Liver (tissue), 9 donors: Measurements from ENCODE around the gene CTSV. TPM values are rescaled to one million over a fixed set of nuclear protein-coding genes. Genes with fewer than 3 reads are reported as not detected.

Experiments used
- DNase-seq: peaks from one replicate; pipeline ENCODE4 v3.0.0-alpha.2; 2017; ENCODE audit warnings: low spot score
- H3K27ac ChIP-seq, 2 donors: one replicate each; pipeline ENCODE4 v1.7.0; 2013; ENCODE audit warnings: inconsistent platforms in 2 of 2, low read length in 2 of 2, control low read depth in 1 of 2, low read depth in 1 of 2, mild to moderate bottlenecking in 1 of 2
- H3K27me3 ChIP-seq, 4 donors: one replicate each; pipeline versions ENCODE4 v1.6.1 to v1.7.0; 2013; ENCODE audit warnings: low read length in 3 of 4, inconsistent platforms in 1 of 4, mild to moderate bottlenecking in 1 of 4, moderate library complexity in 1 of 4; ENCODE audit not compliant: control insufficient read depth in 4 of 4, insufficient read depth in 4 of 4
- H3K36me3 ChIP-seq, 4 donors: one replicate each; pipeline versions ENCODE4 v1.6.1 to v1.7.0; 2013; ENCODE audit warnings: low read length in 3 of 4, mild to moderate bottlenecking in 3 of 4, low read depth in 1 of 4, moderate library complexity in 1 of 4; ENCODE audit not compliant: control insufficient read depth in 4 of 4, insufficient read depth in 3 of 4
- H3K4me1 ChIP-seq, 4 donors: one replicate each; pipeline versions ENCODE4 v1.6.1 to v1.7.0; 2013; ENCODE audit warnings: low read length in 3 of 4, mild to moderate bottlenecking in 3 of 4, moderate library complexity in 1 of 4; ENCODE audit not compliant: control insufficient read depth in 4 of 4, insufficient read depth in 4 of 4
- H3K4me3 ChIP-seq, 3 donors: one replicate each; pipeline versions ENCODE4 v1.6.1 to v1.7.0; 2013; ENCODE audit warnings: low read length in 3 of 3, control low read depth in 1 of 3, low read depth in 1 of 3, mild to moderate bottlenecking in 1 of 3
- H3K9ac ChIP-seq, 2 donors: one replicate each; pipeline ENCODE4 v1.7.0; 2013; ENCODE audit warnings: low read length in 2 of 2, mild to moderate bottlenecking in 2 of 2, moderate library complexity in 2 of 2, control low read depth in 1 of 2, low read depth in 1 of 2
- H3K9me3 ChIP-seq, 4 donors: one replicate each; pipeline versions ENCODE4 v1.6.1 to v1.7.0; 2013; ENCODE audit warnings: low read length in 3 of 4; ENCODE audit not compliant: control insufficient read depth in 4 of 4
- ATF3 ChIP-seq: IDR thresholded peaks from 2 replicates; pipeline ENCODE4 v1.6.1; 2016; ENCODE audit warnings: antibody characterized with exemption
- CTCF ChIP-seq: fragments of 150-350 bp; IDR thresholded peaks from 2 replicates; pipeline ENCODE4 v1.5.1; 2017; ENCODE audit warnings: improper control_type of control experiment, low read depth, low read length; ENCODE audit not compliant: missing input control
- EGR1 ChIP-seq, 2 donors: IDR thresholded peaks; 2 replicates each; pipeline ENCODE4 v1.6.1; 2016 to 2018; ENCODE audit warnings: antibody characterized with exemption in 2 of 2, low read depth in 2 of 2
- FOXA1 ChIP-seq: IDR thresholded peaks from 2 replicates; pipeline ENCODE4 v1.6.1; 2016; ENCODE audit warnings: antibody characterized with exemption
- FOXA2 ChIP-seq: IDR thresholded peaks from 2 replicates; pipeline ENCODE4 v1.6.1; 2016; ENCODE audit warnings: antibody characterized with exemption
- HNF4G ChIP-seq: IDR thresholded peaks from 2 replicates; pipeline ENCODE4 v1.6.1; 2016; ENCODE audit warnings: antibody characterized with exemption
- JUND ChIP-seq, 2 donors: IDR thresholded peaks; 2 replicates each; pipeline ENCODE4 v1.6.1; 2016; ENCODE audit warnings: antibody characterized with exemption in 2 of 2
- REST ChIP-seq: IDR thresholded peaks from 2 replicates; pipeline ENCODE4 v1.6.1; 2016; ENCODE audit warnings: antibody characterized with exemption, mild to moderate bottlenecking
- RXRA ChIP-seq, 2 donors: IDR thresholded peaks; 2 replicates each; pipeline ENCODE4 v1.6.1; 2017 to 2018; ENCODE audit warnings: antibody characterized with exemption in 2 of 2, mild to moderate bottlenecking in 1 of 2
- SP1 ChIP-seq: IDR thresholded peaks from 2 replicates; pipeline ENCODE4 v1.6.1; 2018; ENCODE audit warnings: antibody characterized with exemption, mild to moderate bottlenecking
- TAF1 ChIP-seq: conservative IDR thresholded peaks from 2 replicates; pipeline ENCODE4 v1.6.1; 2016; ENCODE audit warnings: antibody characterized with exemption, mild to moderate bottlenecking
- YY1 ChIP-seq: IDR thresholded peaks from 2 replicates; pipeline ENCODE4 v1.6.1; 2016; ENCODE audit warnings: antibody characterized with exemption, mild to moderate bottlenecking
- WGBS: extraction: QIAGEN DNeasy Blood & Tissue Kit; methylation state at CpG from one replicate; pipeline ENCODE4 v1.1.7; 2013; 5-methylcytosine and 5-hydroxymethylcytosine counted together
- polyA plus RNA-seq, 2 donors: library from polyadenylated mRNA; stranded (reverse) in 1 of 2; unstranded in 1 of 2; fragments of 200-250 nt in 1 of 2; fragments of >200 nt in 1 of 2; fragmentation: Nextera tagmentation in 1 of 2; extraction: Ambion mirVana in 1 of 2; gene quantifications; one replicate each; pipeline versions ENCODE4 v1.2.1 to v1.2.3, GENCODE V29; 2013 to 2015
- total RNA-seq, 2 donors: library from RNA; depleted of rRNA; stranded (reverse); fragments of >200 nt; gene quantifications; one replicate each; pipeline ENCODE4 v1.2.3, GENCODE V29; 2014
- TF ChIP-seq, protein P1 (sequence below): IDR thresholded peaks from 2 replicates; pipeline ENCODE4 v1.6.1; 2016; ENCODE audit warnings: antibody characterized with exemption
- donor health status: healthy.
- donor health status: healthy.
- donor health status: healthy.
- donor health status: healthy.
- donor health status: healthy.

The CTSV gene
- total and polyA plus RNA-seq, 4 donors = 0.17 to 0.65 (median 0.30) TPM

DNA sequence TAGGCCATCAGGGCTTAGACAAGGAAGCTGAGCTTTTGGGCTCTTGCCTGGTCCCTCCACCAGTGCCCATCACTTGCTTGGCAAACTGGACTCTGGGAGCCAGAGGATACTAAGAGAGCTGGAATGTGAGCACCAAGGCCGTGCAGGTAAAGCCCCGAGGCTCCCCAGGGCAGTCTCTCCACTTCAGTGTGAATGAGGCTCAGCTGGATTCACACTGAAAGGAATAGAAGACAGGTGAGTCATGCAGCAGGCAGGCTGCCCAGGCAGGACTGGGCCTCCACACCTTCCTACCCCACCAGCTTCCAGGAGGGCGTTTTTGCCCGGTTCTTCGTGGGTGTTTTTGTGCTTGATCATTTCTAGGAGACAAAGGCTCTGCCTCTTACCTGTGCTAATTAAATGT lies 7.3 kb upstream of the CTSV start:
- no peak for DNase-seq
- TF ChIP-seq HNF4G = no peak
- no peak for TF ChIP-seq REST
- no peak for TF ChIP-seq FOXA1
- no peak for TF ChIP-seq CTCF
- TF ChIP-seq SP1 = no peak
- no peak for TF ChIP-seq ATF3
- H3K4me3 ChIP-seq = no peak overlapping the region
- H3K27me3 ChIP-seq = no peaks in the 10 kb centered on the region
- no peak overlapping the region for H3K9ac ChIP-seq
- WGBS = 54% methylated on average over 5 of the region's 5 CpGs
- H3K4me1 ChIP-seq = no peaks in the 10 kb centered on the region
- no peaks in the 10 kb centered on the region for H3K9me3 ChIP-seq
- H3K27ac ChIP-seq = no peak overlapping the region
- H3K36me3 ChIP-seq = no peaks in the 10 kb centered on the region

GRCh38 chr9:97045300-97045699 lies 6.4 kb upstream of the CTSV start:
- 72% methylated on average over 5 of the region's 5 CpGs for WGBS
- peaks cover 0 to 2% (median 0%) of the 10 kb centered on the region in 4 donors for H3K27me3 ChIP-seq
- no peak for DNase-seq
- H3K36me3 ChIP-seq = no peaks in the 10 kb centered on the region
- no peak overlapping the region for H3K9ac ChIP-seq
- TF ChIP-seq JUND (IDR thresholded peaks at IDR 0.05) (no peak), TAF1 (no peak), REST (no peak), HNF4G (no peak), RXRA (IDR thresholded peaks at IDR 0.05) (no peak), ATF3 (no peak), EGR1 (IDR thresholded peaks at IDR 0.05; ENCODE audit: low read depth in 2 of 2) (no peak), YY1 (no peak), FOXA2 (no peak), FOXA1 (no peak)
- TF ChIP-seq, protein P1, sequence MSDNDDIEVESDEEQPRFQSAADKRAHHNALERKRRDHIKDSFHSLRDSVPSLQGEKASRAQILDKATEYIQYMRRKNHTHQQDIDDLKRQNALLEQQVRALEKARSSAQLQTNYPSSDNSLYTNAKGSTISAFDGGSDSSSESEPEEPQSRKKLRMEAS = no peak
- no peak overlapping the region for H3K4me3 ChIP-seq
- H3K4me1 ChIP-seq = no peaks in the 10 kb centered on the region
- H3K9me3 ChIP-seq = no peaks in the 10 kb centered on the region
- H3K27ac ChIP-seq = no peak overlapping the region
